HK-2 (cell line): ENCODE data around the gene DYSF.

Experiments used
- DNase-seq: peaks from one replicate; pipeline ENCODE4 v3.0.0-alpha.2; 2018; ENCODE audit not compliant: unreplicated experiment

Gene DYSF

DNA sequence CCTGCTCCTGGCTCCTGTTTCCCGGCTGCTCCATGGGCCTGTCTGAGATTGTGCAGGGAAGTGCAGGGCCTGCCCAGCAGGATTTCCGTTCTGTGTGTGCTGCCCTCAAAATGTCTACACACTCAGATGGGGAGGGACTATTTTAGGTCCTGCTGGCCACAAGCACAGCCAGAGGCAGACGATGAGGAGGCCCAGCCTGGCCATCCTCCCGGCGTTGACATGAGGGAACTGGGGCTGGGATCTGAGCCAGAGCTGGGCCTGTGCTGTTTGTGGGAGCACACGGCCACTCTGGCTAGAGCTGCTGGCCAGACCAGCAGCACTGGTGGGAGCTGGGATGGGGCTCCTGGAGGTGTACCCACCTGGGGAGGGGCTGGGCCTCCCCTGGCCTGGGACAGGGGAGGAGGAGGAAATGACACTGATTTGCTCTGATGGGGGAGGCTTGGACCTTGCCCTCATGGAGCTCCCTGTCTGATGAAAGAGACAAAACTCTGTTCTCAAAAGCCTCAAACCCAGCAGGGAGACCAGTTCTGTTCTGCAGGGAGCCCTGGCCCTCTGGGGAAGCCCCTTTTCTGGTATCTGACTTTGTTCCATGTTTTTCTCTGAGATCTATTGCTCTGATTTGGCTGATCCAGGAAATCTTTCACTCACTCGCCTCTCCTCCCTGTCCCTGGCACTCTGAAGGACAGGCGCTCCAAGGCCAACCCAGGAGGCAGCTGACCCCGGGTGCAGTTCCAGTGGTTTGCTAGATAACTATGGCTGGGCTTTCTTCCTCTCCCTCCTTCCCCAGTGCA lies 161.8 kb downstream of the DYSF start:
- no peak for DNase-seq

DNA sequence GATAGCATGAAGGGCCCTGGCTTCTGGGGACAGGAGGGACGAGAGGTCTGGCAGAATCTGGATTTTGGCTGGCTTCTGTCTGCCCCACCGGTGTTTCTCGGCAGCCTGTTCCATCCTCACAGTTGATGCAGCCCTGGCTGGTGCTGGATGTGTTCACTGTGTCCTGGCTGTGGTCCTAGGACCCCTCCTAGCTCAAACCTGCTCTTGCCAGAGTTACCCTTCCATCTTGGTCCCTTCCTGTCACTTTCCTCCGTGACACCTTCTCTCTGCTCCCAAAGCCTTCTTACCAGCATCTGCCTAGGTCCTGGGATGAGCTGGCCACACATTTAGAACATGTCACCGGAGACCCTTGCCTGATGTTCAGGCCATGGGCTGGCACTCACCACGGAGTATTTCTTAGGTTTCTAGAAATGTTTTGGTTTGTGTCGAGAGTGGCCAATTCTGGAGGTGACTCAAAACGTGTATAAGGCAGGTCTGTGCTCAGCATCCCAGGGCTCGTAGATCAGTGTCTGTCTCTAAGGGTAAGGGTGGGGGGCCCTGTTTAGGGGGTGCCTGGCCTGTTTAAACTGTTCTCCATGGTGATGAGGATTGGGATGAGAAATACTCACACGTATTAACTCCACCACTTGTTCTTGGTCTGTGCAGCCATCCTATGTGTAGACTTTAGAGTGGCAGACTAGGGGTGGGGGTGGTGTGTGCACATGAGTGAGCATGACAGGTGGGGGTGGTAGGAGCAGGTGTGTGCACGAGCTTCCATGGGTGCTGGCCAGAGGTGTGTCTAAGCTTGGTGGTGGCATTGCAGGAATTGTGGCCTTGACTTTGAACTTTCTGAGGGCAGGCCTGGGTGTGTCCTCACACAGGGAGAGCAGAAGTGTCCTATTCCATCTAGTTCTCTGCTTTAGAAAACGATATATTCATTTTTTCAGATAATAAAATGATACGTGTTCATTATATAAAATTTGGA lies 162.7 kb downstream of the DYSF start:
- DNase-seq: no peak

DNA sequence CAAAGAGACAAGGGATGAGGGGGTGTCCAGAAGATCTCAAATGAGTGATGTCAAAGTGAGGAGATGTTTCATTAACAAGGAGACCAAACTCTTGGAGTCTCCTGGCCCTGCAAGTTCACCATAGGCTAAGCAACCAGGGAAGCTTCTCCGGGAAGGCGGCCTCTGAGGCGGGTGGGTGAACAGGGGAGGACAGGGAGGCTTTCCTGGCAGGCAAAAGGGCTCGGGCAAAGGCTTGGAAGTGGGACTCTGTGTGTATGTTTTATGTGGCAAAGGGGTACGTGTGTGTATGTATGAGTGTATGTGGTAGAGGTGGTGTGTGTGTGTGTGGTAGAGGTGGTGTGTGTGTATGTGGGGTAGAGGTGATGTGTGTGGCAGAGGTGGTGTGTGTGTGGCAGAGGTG lies 163.9 kb downstream of the DYSF start:
- DNase-seq: no peak

DNA sequence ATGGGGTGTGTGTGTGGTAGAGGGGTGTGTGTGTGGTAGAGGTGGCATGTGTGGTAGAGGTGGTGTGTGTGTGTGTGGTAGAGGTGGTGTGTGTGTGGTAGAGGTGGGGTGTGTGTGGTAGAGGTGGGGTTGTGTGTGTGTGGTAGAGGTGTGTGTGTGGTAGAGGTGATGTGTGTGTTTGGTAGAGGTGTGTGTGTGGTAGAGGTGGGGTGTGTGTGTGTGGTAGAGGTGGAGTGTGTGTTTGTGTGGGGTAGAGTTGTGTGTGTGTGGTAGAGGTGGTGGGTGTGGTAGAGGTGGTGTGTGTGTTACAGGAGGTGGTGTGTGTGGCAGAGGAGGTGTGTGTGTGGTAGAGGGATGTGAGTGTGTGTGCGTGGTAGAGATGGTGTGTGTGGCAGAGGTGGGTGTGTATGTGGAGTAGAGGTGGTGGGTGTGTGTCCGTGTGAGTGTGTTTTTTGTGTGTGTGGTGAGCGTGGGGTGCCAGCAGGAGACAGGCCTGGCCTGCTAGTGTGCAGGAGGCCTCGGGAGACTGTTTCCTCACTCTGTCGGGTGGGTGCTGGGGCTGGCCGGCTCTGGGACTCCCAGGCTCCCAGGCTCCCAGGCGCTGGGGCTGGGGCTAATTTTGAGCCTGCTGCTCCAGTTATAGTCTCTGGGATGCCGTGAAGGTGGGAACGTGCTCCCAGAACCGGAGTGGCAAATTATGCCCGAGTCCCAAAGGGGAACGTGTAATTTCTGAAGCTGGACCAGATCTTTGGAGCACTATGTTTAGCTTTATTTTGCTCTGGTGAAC lies 165.2 kb downstream of the DYSF start:
- DNase-seq: no peak

GRCh38 chr2:71619230-71619741 lies 165.9 kb downstream of the DYSF start:
- DNase-seq: no peak

- DNase-seq: no peak
Observed at GRCh38 chr2:71620116-71620515, 166.8 kb downstream of the DYSF start.

DNA sequence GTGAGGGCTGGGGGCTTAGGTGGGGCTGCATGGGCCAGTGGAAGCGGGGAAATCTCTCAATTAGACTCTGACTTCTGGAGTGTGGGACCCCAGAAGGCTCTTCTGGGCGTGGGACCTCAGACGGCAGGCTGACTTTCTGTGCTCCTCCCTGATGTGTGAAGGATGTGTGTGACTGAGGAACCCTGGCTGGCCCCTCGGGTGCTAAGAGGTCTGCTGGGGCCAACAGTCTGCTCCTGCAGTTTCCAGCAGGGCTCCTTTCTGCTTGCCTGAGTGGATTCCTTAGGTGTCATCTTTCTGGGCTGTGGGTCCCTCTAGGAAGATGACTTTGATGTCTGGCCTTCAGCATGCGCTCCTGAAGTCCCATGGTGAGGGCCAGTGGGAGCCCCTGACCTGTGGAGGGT lies 167.5 kb downstream of the DYSF start:
- no peak for DNase-seq

DNA sequence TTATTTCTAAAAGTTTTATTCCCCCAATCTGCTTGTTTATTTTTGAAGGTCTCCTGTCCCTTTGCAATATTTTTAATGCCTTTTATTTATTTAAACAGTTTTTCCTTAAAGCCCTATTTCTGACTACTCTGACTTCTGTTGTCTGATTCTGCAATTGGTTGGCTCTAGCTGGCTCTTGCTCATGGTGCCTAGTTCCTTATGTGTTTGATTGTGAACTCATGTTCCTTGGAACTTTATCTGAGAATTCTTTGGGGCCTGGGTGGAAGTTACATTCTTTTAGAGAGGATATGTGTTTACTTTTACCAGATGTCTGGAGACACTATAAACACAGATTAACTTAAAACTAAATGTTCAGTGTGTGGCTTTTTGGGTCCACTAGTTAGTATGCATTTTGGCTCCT lies 175.9 kb downstream of the DYSF start:
- DNase-seq: no peak

DNA sequence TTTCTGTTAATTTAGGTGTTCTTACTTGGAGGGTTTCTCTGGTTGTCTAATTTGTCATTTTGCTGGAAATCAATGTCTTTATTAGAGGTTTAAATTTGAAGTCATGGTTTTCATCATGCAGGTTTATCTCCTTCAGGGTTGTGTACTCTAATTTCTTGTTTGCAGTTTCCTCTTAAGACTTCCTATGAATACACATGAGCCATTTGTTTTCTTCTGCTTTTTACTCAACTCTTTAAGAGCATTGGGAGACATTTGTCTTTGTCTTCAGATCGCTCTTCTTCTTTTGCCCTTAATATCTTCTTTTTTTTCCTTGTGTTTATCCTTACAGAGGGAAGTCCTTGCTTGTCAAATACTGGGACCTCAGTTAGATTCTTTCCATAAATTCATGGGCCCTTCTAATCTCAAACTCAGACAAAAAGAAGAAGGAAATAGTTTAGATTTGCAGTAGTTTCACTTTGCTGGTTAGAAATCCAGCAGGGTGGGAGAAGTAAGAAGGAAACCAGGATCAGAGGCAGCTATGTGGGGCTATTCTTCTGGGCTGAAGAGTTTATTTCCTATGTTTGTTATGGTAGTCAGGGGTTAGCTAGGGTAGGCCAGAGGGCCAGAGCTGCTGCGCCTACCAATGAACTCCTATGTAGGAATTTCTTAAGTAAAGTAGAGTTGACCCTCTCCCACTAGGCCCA lies 176.6 kb downstream of the DYSF start:
- no peak for DNase-seq

GRCh38 chr2:71630454-71631328 lies 177.3 kb downstream of the DYSF start:
- DNase-seq: no peak

DNA sequence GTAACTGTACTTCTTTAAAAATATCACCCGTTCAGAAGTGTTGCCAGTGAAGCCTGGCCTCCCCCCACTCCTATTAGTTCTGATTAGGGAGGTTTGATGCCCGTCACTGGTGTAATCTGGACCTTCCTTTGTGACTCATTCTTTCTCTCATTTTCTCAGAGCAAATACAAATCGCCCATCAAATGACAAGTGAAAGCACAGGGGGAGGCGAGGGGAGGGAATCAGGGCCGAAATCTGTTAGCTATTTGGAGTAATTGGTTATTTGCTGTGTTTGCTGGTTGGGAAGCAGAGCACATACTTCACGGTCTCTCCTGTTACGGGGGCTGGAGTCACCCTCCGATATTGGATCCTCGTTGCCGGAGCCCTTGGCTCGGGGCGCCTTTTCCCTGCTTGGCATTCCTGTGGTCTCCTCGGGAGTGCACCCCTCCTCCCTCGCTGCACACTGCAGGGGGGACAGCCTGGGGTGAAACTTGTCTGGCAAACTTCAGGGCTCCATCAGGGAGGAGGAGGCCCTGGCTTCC lies 178.1 kb downstream of the DYSF start:
- no peak for DNase-seq

- no peak for DNase-seq
Observed at GRCh38 chr2:71633086-71633485, 179.7 kb downstream of the DYSF start.

- no peak for DNase-seq
Observed at GRCh38 chr2:71634567-71634966, 181.2 kb downstream of the DYSF start.

DNA sequence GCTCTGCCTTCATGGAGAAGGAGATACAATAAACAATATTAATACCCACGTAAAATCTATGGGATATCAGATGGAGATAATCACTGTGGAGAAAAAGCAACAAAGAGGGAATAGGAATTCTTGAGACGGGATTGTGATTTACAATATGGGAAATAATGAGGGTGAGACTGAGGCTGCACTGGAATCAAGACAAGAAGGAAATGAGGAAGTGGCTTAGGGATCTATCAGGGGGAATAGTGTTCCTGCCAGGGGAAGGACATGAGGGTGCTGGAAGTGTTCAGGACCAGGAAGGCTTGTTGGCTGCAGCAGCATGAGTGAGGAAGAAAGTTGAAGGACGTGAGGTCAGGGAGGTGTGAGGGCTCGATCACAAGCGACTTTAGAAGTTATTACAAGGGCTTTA lies 182.4 kb downstream of the DYSF start:
- DNase-seq: no peak

DNA sequence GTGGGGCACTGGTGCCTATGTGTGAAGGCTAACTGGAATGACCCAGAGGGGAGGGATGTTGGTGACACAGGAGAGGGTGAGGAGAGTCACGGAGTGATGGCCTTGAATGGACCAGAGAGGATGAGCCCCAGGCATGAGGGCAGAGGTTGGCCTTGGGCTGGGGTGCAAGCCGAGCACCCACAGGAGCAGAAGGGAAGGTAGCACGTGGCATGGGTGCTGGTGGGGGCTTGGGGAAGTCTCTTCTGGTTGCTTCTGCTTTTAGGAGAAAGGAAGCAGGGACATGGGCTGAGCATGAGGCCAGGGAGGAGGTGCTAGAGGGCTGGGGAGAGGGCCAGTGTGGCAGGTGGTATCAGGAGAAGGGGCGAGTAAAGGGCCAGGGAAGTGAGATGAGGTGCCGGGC lies 183.8 kb downstream of the DYSF start:
- no peak for DNase-seq

- DNase-seq: no peak
Observed at GRCh38 chr2:71637736-71638135, 184.4 kb downstream of the DYSF start.

DNA sequence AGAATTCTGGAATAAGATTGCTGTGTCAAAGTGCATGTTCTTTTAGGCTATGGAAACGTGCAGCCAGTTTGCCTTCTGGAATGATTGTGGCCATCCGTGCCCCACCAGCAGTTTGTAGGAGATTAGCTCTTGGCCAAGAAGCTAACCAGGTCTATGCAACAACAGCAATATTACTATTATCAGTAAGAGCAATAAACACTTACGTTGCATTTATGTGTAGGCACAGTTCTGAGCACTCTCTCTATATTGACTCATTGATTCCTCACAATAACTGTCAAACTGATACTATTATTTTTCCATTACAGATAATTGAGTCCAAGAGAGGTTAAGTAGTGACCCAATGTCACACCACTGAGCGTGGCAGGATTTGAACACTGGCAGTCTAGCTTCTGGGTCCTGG lies 186.4 kb downstream of the DYSF start:
- no peak for DNase-seq

GRCh38 chr2:71640489-71640888 lies 187.1 kb downstream of the DYSF start:
- no peak for DNase-seq

DNA sequence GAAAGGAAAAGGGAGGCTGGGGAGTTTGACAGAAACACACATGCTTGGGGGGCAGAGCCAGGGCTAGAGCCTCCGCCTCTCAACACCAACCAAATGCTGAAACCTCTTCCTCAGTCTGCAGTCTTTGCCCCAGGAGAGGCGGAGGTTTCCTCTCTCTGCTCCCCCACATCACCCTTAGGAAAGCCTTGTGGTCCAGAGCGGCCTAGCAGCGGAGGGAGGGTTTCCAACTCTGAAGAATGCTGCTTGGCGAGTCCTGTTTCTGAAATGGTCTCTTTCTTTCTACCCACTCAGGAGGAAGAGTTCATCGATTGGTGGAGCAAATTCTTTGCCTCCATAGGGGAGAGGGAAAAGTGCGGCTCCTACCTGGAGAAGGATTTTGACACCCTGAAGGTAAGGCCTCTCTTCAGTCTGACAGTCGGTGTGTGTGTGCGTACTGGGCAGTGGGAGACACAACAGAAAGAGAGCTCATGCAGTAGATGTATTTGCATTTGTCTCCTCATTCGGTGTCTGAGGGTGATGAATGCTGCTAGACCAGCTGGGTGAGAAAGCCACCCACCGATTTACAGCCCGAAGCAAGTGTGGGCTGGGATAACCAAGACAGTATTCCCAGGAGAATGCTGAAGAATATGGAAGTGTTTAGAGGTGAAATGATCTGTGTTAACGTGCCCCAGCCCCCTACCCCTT lies 190.5 kb downstream of the DYSF start:
- no peak for DNase-seq

DNA sequence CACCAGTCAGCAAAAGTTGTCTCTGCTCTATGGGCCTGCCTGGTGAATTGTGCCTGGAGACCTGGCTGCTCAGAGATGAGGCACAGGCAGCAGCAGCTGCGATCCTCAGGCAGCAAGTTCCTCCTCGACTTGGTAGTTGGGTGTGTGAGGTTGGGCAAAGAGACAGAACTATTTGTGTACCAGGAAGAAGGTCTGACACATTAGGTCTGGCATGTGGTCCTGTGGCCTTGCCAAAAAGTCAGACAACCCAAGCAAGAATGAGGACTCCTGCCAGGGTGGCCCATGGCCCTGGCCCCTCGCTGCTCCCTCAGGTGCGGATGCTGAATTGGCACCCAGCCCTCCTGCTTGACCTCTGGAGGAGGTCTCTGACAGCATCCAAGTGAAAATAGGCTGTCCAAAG lies 192.7 kb downstream of the DYSF start:
- no peak for DNase-seq
